NCI-H1694 (cell line): Measurements from ENCODE around the gene TTC12.
A peak's percentile ranks its signal among the peaks of the same experiment; 100 is the strongest.
"Not testable (repeated sequence)": the region's sequence is repeated elsewhere in the genome, so short reads cannot be mapped to it uniquely, and the experiment has no call there.

Source experiments
- DNase-seq: peaks from one replicate; lab custom pipeline; 2025; lab: John Stamatoyannopoulos, UW

The TTC12 gene

GRCh38 chr11:113286009-113286408 lies 28.4 kb upstream of the TTC12 start:
- no peak for DNase-seq

- no peak for DNase-seq
Measured at GRCh38 chr11:113286509-113287497, 27.6 kb upstream of the TTC12 start.

- DNase-seq = no peak
Measured at GRCh38 chr11:113287801-113288200, 26.6 kb upstream of the TTC12 start.

- DNase-seq = no peak
Measured at GRCh38 chr11:113288286-113288863, 26.0 kb upstream of the TTC12 start.

GRCh38 chr11:113289431-113290187 lies 24.8 kb upstream of the TTC12 start:
- peak; percentile 13 for DNase-seq

- DNase-seq = no peak
Measured at GRCh38 chr11:113293936-113294335, 20.4 kb upstream of the TTC12 start.

- DNase-seq = no peak
Measured at GRCh38 chr11:113295993-113296392, 18.4 kb upstream of the TTC12 start.

GRCh38 chr11:113296447-113297205 lies 17.8 kb upstream of the TTC12 start:
- DNase-seq = no peak

- not testable (repeated sequence) for DNase-seq
Measured at GRCh38 chr11:113298496-113298895, 15.9 kb upstream of the TTC12 start.

GRCh38 chr11:113304916-113305315 lies 9.5 kb upstream of the TTC12 start:
- no peak for DNase-seq

- peak; percentile 21 for DNase-seq
Measured at GRCh38 chr11:113305440-113306336, 8.7 kb upstream of the TTC12 start.

- DNase-seq = no peak
Measured at GRCh38 chr11:113308601-113309000, 5.8 kb upstream of the TTC12 start.

GRCh38 chr11:113311536-113311935 lies 2.8 kb upstream of the TTC12 start:
- DNase-seq = no peak

- no peak for DNase-seq
Measured at GRCh38 chr11:113313601-113314000, 782 bp upstream of the TTC12 start.

GRCh38 chr11:113314065-113314388 lies 356 bp upstream of the TTC12 start:
- no peak for DNase-seq

- no peak for DNase-seq
Measured at GRCh38 chr11:113315811-113316210, 1.4 kb downstream of the TTC12 start.

GRCh38 chr11:113316256-113316655 lies 1.9 kb downstream of the TTC12 start:
- DNase-seq = no peak

GRCh38 chr11:113317339-113317738 lies 3.0 kb downstream of the TTC12 start:
- no peak for DNase-seq

GRCh38 chr11:113319085-113319484 lies 4.7 kb downstream of the TTC12 start:
- DNase-seq = no peak

GRCh38 chr11:113322158-113322557 lies 7.8 kb downstream of the TTC12 start:
- no peak for DNase-seq

GRCh38 chr11:113324250-113324649 lies 9.9 kb downstream of the TTC12 start:
- no peak for DNase-seq
